Brain pericyte (primary cell): ENCODE results near the gene ABCA8.

ENCODE experiments used
- DNase-seq: peaks from one replicate; pipeline ENCODE4 v3.0.0-alpha.2; 2012; ENCODE audit warnings: low read depth, low spot score

Gene ABCA8

DNA sequence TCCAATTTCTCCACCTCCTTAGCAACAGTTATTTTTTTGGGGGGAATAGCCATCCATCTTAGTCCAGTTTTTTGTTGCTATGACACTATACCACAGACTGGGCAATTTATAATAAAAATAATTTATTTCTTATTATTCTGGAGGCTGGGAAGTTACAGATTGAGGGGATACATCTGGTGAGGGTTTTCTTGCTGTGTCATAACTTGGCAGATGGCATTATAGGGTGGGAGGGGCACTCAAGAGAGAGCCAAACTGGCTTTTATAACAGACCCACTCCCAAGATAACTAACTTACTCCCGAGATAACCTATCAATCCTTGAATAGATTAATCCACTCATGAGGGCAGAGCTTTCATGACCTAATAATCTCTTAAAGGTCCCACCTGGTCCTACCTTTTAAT is 84.2 kb downstream of the ABCA8 start:
- no peak for DNase-seq

DNA sequence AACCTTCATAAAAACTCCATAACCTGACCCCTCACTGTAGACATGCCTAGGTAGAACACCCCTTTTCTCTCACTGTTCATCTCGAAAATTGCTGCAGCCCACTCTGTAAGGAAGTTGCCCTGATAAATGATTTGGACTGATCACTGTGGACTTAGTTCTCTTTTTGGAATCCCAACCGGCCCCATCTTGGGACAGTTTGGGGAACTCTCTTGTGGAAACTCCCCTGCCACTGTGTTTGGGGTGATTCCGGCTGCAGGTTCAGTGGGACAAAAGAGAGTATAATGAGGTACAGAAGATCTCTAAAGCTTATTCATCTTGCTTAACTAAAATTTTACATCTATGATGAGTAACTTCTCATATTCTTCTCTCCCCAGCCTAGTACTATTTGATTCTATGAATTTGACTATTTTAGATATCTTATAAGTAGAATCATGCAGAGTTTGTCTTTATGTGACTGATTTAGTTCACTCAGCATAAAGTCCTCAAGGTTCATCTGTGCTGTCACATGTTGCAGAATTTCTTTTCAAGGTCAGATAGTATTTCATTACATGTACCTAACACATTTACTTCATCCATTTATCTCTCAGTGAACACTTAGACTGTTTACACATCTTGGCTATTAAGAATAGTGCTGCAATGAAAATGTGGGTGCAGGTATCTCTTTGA is 84.9 kb downstream of the ABCA8 start:
- no peak for DNase-seq

DNA sequence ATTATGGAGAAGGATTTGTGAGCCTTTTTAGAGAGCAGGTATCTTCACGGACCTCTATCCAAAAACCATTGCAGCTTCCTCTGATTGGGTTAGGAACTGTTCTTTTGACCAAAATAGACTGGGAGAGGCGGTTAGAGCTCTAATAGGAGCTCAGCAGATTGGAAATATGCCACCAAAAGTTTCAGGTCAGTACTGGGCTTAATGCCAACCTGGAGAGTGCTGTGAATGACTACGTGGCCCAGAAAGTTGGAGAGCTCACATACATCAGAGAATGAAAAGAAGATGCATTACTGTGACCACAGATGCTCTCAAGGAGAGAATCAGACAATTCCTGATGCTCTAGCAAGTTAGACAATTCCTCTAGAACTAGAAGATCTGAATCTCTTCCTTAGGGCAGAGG is 86.5 kb downstream of the ABCA8 start:
- no peak for DNase-seq

DNA sequence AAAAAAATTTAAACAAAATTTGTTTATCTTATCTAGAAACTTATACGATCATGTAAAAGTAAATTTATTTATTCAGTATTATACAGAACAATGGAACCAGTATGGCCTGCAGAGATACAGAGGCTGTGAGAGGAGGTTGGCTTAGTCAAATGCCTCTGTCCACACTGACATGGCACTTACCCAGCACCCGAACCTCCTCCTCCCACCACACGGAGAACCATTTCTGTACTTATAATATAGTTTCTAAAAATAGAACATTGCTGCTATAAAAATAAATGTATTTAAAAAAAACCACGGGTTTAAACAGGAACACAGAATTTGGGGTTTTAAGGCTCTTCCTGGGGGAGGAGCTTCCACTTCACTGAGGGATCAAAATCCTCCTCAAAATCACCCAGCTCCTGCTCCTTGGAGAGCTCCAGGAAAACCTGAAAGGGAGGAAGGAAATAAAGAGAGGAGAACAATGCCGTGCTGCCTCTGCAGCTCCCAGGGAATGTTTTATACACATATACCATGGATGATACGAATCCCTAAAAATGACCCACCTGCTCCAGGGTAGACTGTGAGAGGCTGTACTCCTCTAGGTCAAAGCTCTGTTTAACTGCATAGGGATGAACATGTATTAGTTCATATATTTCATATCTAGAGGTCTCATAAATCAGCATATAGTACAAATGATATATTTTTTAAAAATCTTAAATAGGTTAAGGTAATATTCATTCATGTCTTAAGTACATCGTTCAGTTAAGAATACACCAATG is 87.3 kb downstream of the ABCA8 start:
- DNase-seq: no peak

DNA sequence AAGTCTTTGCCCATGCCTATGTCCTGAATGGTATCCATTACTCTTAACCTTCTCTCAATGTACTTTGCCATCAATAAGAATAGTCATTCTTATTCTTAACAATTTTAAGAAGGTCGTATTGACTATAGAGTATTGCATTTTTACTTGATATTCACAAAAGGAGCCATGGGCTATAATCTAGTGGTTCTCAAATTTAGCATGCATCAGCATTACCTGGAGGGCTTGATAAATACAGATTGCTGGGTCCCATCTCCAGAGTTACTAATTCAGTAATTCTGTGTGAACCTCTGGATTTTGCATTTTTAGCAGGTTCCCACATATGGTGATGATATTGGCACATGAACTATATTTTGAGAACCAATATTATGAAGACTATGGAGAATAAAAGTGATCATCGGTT is 89.6 kb downstream of the ABCA8 start:
- DNase-seq: no peak

DNA sequence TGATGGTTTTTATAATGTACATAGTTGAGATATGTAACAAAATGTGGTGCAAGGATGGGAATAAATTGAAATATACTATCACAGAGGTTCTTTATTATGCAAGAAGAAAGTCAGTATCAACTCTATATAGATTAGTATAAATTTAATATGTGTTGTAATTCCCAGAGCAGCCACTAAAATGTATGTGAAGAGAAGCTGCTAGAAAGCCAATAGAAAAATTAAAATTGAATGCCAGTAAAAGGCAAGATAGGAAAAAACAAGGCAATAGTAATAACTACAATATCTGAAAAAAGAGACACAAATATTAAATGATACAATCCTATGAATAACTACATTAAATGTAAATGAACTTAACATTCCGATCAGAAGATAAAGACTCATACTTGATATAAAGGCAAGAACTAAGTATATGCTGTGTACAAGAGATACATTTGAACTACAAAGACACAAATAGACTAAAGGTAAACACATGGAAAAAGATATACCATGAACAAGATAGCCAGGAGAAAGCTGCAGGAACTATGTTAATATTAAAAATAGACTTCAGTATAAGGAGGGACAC is 92.0 kb downstream of the ABCA8 start:
- DNase-seq: no peak

DNA sequence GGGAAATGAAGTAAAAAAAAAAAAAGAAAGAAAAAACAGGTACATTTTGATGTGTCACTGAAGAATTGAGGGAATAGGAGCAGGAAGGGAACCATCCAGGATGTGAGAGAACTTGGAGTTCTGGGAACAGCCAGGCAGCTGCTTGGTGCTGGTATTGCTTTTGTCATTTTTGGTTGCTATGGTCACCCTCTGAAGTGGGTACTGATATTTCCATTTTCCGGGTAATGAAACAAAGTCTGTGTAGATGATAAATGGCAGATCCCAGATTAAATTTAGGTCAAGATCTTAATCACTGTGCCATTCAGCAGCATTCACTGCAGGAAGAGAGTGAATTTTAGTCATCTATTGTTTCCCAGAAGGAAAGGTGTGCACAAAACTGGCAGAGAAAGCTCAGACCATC is 93.6 kb downstream of the ABCA8 start:
- DNase-seq: no peak

DNA sequence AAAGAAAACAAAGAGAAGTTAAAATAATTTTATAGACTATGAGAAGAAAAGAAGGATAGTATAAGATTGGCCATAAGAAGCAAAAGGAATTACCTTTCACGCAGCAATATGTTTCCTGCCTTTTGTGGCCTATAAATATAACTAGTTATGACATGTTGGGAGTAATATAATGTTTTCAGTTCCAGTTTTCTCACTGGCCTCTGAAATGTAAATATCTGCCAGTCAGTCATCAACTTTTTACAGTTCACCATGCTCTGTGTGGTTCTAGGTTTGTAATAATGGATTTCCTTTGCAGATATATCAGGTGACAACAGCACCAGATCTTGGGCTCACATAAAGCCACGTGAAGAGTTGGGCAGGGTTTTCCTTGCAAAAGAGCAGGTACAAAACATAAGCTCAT is 94.3 kb downstream of the ABCA8 start:
- no peak for DNase-seq

DNA sequence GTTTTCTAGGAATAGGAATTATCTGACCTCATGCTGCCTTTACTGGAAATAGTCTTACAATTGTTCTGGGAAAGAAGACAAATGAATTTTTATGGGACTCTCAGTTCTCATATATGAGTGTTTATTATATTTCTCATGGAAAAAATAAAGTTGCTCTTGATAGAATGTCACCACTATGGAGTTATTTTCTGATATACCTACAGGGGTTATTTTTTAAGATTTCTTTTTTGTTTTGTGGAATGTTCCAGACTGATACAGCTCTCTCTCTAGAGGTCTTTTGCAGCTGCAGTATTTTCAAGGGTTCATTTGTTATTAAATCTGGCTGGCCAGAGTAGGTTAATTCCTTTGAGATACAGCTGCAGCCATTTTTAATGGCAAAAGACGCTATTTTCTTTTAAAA is 100.7 kb downstream of the ABCA8 start:
- DNase-seq: no peak

DNA sequence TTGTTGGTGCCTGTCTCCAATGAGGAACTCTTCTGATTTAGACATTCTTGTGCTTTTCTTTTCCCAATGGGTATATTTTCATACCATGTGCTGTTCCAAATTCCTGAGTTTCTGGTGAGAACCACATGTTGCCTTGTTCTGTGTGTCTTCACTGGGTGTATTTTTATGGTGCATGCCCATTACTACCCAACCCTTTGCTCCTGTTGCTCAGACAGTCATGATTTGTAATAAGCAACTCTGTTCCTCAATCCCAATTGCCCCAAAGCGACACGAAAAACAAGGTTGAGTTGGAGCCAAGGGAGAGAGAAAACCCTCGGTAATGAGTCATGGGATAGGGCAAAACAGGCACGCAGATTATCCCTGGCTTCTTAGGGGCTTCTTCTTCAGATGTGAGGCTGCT is 101.8 kb downstream of the ABCA8 start:
- DNase-seq: no peak

DNA sequence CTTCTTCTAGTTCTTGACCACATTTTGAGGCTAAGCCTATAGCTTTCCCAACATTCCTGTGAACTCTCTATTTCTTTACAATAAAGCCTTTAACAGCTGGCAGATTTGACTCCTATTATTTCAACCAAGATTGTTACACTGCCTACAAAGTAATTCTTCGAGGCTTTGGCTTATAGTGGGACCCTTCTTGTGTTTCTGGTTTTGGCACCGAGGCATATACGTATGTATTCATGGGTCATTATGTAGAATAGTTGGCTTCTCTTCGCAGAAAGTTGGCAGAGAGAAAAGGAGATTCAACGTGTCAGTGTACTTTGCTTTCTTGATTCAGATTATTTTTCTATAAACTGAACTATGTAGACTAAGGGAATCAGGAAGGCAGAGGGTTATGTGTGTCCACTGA is 102.2 kb downstream of the ABCA8 start:
- no peak for DNase-seq

DNA sequence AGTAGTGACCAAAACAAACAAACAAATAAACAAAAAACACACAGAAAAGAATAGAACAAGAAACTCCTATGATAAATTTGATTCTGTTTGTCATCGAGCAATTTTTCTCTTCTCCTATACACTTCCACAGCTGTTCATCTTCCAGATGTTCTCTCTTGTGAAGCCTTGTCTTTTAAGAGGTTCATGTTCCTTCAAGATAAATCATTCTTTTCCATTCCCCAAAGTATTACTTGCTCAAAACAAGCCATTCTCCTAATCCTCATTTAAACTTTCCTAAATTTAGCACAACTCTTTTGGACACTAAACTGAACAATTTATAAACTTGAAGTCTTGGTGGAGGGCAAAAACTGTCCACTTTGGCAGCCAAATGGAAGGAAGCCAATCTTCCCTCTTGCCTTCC is 103.3 kb downstream of the ABCA8 start:
- DNase-seq: no peak

DNA sequence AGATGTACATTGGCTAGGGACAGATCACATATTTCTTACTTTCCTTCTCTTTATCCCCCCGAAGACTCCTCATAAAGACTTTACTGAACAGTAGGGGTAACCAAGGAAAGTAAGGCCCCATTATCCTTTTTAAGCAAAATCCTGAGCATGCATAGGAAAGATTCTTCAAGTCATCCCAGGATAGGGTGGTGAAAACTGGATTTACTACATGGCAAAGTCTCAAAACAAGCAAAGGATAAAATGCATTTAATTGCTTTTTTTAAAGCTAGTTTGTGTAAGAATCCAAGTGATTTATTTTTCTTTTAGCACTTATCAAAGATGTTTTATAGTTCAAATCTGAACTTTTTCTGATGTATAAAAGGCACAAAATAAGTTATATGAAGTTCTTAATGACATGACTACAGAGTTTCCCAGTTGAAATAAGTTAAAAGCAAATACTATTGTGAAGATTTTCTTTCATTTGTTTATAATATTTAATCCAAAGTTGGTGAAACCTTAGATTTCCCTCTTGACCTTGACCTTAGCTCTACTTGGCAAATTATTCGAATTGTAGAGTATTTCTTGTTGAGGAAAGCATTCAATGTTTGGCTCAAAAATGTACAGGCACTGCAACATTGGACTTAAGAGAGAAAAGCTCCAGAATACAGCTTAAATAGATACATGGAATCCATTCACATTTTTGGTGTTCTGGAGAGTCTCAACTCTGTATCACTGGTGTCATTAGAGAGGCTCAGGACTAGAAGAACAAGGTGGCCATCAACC is 104.3 kb downstream of the ABCA8 start:
- no peak for DNase-seq

DNA sequence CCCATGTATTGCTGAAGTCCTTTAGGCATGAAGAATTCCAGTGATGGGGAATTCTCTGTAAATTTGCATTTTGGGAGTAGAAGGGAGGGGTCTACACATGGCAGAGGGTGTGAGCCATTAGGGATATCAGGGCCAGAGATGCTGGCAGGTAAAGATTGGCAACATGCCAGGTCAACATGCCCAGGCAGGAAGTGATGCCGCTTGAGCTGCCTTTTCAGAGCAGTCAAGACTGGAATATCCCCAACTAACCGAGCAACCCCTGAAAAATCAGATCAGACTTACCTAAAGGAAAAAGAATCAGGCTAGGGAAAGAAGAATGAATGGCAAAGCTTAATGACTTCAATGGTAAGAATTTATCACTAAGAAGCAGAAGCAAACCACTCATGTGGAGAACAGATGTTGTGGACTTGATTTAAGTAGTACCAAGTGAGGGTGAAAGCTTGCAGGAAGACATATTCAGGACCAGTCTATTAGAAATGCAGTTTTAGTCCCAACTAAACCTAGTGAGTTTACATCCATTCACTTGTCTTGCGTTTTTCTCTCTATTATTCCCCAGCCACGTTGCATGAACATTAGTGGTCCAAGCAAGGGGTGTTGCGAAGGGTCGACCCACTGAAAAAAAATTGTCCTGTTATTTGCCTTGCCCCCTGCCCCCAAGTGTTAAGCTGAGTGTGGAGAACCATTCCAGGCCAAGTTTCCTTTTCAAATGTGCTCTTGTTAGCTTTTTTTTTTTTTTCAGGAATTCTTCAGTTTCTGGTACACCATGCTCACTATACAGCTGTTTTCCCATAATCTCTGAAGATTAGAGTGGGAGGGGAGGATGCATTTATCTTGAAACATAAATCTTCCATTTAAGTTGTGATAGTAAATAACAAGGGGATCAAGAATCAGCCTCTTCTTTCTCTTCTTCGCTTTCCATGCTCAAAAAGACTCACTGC is 105.2 kb downstream of the ABCA8 start:
- no peak for DNase-seq

DNA sequence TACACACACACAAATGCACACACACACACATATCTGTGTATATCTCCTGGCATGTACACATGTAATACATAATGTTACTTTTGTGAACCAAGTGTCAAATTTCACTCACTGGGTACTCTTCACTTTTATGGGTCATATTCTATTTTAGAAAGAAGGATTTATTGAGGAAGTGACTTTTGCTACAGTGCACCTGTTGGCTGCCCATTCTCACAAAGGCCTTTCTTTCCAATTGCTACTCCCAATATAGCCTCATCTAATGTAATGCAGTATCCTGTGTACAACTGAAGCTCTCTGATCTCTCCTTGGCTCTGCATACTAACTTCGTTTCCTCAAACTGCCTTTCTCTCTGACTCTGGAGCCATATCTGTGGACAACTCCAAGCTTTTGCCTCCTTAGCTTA is 107.5 kb downstream of the ABCA8 start:
- no peak for DNase-seq

DNA sequence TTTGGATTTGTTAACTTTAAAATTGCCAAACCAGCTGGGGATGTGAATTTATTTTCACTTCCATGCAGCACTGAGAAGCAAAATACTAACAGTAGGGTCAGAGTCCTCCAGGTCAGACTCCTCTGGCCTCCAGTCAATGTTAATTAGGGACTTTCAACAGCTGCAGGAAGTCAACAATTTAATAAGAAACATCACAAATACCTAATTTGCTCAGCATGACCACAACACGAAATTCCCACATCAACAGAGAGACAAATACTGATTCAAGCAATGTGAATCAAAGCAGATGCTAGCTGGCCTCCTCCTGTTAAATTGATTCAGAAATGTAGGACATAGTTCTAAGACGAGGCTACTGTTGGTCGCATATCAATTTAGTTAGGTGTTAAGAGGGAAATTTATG is 111.7 kb downstream of the ABCA8 start:
- DNase-seq: no peak

DNA sequence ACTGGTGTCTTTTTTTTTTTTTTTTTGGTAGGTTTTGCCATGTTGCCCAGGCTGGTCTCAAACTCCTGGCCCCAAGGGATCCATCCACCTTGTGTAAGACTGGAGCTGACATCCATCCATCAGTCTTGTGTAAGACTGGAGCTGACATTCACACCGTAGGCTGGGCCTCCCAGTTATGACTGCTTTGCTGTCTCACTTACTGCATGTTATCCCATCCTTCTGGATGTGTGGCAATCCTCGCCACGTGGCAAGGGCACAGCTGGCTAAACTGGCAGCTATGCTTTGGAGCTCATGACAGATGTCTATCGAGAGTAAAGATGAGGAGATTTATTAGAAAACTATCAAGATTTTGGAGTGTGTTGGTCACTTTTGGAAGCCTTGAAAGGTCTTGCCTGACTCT is 115.1 kb downstream of the ABCA8 start:
- no peak for DNase-seq

DNA sequence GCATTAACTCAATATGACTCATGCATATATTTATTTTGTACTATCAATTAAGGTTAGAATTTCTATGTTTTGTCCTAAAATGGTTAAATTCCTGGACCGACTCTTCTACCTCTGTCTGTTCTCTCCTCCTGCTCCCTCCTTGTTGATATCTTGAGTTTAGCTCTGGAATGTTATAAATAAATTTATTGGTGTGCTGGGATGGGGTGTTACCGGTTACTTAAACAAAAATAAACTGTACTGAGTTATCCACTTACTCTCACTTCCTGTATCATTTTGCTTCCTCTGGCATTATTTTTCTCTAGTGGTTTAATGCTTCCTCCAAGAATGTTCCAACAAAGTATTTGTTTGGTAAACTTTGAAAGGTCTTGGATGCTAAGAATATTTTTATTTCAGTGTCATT is 120.1 kb downstream of the ABCA8 start:
- no peak for DNase-seq

DNA sequence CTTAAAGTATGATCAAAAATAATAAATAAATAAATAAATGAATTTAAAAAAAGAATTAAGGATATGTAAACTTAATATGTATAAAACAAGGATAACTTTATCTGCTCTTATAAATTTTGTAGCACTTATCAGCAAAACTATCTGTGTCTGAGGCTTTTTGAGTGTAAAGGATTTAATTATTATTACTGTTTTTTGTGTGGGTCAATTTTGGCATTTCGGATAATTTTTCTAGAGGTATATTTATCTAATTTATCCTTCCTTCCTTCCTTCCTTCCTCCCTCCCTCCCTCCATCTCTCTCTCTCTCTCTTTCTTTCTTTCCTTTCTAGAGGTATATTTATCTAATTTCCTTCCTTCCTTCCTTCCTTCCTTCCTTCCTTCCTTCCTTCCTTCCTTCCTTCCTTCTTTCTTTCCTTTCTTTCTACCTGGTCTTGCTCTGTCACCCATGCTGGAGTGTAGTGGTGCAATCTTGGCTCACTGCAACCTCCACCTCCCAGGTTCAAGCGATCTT is 120.8 kb downstream of the ABCA8 start:
- no peak for DNase-seq

DNA sequence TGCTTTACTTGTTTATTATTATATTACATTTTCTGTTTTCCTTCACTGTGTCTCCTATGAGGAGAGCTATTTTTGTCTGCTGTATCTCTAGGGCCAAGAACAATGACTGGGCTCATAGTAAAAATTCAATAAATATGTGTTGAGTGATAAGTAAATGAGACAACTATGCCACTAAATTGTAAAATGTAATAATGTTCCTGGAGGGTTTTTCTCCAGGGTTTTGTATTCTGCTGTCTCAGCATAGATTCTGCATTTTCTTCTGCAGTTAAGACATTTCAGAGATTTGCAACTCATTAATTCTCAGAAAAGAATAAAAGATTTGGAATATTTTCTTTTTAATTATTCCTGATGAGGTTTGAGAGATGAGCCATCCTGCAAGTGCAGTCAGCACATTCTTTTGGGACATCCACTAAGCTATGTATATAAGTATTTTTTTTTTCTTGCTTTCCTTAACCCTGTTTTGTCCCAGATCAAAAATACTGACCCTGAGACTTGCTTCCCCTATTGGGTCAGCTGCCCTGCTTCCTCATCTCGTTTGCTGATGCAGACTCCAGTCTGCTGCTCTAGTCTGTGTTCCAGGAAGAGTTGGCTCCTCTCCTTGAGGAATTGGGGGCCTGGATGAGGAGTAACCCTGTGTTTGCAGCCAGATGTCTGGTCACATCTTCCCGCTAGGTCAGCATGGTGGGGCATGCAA is 122.9 kb downstream of the ABCA8 start:
- DNase-seq: no peak

DNA sequence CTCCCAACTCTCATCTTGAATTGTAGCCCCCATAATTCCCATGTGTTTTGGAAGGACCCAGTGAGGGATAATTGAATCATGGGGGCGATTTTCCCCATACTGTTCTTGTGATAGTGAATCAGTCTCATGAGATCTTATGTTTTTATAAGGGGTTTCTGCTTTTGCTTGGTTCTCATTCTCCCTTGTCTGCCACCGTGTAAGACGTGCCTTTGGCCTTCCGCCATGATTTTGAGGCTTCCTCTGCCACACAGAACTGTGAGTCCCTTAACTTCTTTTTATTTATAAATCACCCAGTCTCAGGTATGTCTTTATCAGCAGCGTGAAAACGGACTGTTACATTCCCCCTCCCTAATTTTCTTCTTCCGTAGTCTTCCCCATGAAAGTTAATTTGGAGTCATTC is 124.0 kb downstream of the ABCA8 start:
- DNase-seq: no peak
